Lower leg skin (tissue), 4 donors: ENCODE measurements around the gene CAMK2G. TPM values are rescaled to one million over a fixed set of nuclear protein-coding genes. Genes with fewer than 3 reads are reported as not detected.

Experiments used
- DNase-seq, 2 donors: peaks; one replicate each; pipeline ENCODE4 v3.0.0-alpha.2; 2019; ENCODE audit warnings: low spot score in 2 of 2
- H3K4me3 ChIP-seq: fragments of 200-600 bp; sonication (generic); 2 replicates; pipeline ENCODE4 v1.5.1; 2017; ENCODE audit warnings: mild to moderate bottlenecking, low read depth; ENCODE audit not compliant: poor library complexity, severe bottlenecking
- POLR2A ChIP-seq, 2 donors: fragments of 450-650 bp; IDR thresholded peaks; one replicate each; pipeline ENCODE4 v1.6.1; 2016 to 2017; ENCODE audit warnings: antibody characterized with exemption in 2 of 2, mild to moderate bottlenecking in 1 of 2, moderate library complexity in 1 of 2
- WGBS, 2 donors: methylation state at CpG; one replicate each; pipeline ENCODE4 v1.1.5; 2018; 5-methylcytosine and 5-hydroxymethylcytosine counted together
- intact Hi-C: fragments of 100-400 bp; cut with DNase I; formaldehyde crosslinking; loops from one replicate; pipeline ENCODE4 v1.15.0; 2023; ENCODE audit warnings: low total_unique reads
- total RNA-seq, 4 donors: library from RNA; depleted of rRNA; stranded (reverse); fragments of >200 nt; gene quantifications; one replicate each; pipeline ENCODE4 v1.1.0, GENCODE V29; 2016
- TF ChIP-seq, protein P1 (sequence below), 3 donors: fragments of 450-650 bp; IDR thresholded peaks; one replicate each; pipeline ENCODE4 v1.5.1; 2016; ENCODE audit warnings: antibody characterized with exemption in 3 of 3, mild to moderate bottlenecking in 3 of 3, moderate library complexity in 2 of 3

The CAMK2G gene
- total RNA-seq, 4 donors from 2014 or later: 20.0 to 27.9 (median 24.2) TPM

DNA sequence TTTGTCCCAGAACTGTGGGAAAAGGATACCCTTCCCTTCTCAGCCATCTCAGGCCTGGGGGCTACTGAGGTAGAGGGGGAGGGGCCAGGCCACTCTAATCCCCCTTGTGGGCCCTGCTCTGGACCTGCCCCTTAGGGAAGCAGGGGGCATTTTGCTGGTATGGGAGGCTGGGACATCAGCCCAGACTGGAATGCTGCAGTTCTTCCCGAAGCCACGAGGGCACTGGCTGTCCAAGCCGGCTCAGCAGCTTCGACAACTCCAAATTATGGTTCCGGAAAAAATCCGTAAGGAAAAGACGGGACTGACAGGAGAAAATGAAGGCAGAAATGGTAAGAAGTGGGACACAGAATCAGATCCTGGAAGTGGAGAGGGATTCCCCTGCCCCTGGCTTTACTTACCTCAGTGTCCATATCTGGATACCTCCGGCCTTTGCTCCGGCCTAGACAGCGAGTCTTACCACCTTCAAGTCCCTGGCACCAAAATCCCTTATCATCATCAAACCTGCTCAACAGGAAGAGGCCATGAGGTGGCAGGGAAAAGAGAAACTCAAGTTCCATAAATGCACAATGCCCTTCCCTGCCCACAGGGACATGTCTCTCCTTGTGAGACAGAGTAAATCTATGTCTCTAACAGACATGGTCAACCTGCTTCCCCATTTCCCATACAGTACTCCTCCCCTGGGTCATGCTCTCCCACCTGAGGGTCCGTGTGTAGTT, 71.9 kb downstream of the CAMK2G start:
- no peak for DNase-seq
- no peak for TF ChIP-seq POLR2A (IDR thresholded peaks at IDR 0.05)
- TF ChIP-seq, protein P1, sequence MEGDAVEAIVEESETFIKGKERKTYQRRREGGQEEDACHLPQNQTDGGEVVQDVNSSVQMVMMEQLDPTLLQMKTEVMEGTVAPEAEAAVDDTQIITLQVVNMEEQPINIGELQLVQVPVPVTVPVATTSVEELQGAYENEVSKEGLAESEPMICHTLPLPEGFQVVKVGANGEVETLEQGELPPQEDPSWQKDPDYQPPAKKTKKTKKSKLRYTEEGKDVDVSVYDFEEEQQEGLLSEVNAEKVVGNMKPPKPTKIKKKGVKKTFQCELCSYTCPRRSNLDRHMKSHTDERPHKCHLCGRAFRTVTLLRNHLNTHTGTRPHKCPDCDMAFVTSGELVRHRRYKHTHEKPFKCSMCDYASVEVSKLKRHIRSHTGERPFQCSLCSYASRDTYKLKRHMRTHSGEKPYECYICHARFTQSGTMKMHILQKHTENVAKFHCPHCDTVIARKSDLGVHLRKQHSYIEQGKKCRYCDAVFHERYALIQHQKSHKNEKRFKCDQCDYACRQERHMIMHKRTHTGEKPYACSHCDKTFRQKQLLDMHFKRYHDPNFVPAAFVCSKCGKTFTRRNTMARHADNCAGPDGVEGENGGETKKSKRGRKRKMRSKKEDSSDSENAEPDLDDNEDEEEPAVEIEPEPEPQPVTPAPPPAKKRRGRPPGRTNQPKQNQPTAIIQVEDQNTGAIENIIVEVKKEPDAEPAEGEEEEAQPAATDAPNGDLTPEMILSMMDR (IDR thresholded peaks at IDR 0.05): no peak
- WGBS, 2 donors: 63% methylated on average over 11 of the region's 11 CpGs
- H3K4me3 ChIP-seq: no peak overlapping the region
- intact Hi-C loops: no loop called here

DNA sequence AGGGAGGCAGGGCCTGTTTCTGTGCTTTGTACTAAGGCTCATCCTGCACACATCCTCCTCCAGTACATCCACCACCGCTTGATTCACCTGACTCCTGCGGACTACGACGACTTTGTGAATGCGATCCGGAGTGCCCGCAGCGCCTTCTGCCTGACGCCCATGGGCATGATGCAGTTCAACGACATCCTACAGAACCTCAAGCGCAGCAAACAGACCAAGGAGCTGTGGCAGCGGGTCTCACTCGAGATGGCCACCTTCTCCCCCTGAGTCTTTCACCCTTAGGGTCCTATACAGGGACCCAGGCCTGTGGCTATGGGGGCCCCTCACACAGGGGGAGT, 73.1 kb downstream of the CAMK2G start:
- intact Hi-C loops: no loop called here
- TF ChIP-seq POLR2A (IDR thresholded peaks at IDR 0.05): no peak
- TF ChIP-seq, protein P1 (IDR thresholded peaks at IDR 0.05): no peak
- no peak for DNase-seq
- H3K4me3 ChIP-seq: no peak overlapping the region
- WGBS, 2 donors: 89 to 92% methylated on average over 13 of the region's 13 CpGs

DNA sequence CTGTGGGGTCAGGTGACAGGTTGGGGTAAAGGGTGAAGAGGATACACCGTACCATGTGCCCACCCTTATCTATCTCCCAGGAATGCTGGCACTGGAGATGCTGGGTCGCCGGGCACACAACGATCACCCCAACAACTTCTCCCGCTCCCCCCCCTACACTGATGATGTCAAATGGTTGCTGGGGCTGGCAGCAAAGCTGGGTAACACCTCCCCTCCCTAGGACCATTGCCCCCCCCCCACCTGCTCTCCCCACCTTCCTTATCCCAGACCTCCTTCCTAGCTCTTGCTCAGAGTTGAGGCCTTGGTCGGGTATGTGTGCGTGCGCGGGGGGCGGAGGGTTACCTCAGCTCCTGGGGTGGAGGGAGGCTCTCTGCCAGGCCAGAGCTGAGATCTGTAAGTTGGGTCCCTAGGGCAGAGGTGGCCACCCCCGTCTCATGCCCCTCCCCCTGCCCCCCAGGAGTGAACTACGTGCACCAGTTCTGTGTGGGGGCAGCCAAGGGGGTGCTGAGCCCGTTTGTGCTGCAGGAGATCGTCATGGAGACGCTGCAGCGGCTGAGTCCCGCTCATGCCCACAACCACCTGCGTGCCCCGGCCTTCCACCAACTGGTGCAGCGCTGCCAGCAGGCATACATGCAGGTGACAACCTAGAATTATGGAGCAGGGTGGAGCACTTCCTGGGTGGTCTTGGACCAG, 73.6 kb downstream of the CAMK2G start:
- TF ChIP-seq, protein P1 (IDR thresholded peaks at IDR 0.05): no peak
- TF ChIP-seq POLR2A (IDR thresholded peaks at IDR 0.05): no peak
- no peak overlapping the region for H3K4me3 ChIP-seq
- WGBS, 2 donors: 83% methylated on average over 17 to 19 of the region's 20 CpGs
- DNase-seq: no peak
- intact Hi-C loops: no loop called here

DNA sequence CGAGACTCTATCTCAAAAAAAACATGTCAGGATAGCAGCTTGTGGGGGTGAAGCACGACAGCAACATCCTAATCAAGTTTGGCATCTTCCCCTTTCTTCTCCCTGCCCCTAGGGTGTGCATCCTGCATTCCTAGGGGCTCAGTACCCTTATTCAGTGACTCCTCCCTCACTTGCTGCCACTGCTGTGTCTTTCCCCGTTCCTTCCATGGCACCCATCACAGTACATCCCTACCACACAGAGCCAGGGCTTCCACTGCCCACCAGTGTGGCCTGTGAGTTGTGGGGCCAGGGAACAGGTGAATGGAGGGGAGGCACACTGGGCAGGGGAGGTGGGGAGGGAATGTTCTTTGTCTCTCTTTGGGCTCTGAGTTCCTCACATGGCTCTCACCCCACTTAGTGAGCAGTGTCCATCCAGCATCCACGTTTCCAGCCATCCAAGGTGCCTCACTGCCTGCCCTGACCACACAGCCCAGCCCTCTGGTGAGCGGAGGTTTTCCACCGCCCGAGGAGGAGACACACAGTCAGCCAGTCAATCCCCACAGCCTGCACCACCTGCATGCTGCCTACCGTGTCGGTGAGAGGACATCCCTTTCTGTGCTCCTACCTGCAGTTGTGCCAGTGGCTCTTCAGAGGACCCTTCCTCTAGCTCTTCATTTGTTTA, 74.3 kb downstream of the CAMK2G start:
- intact Hi-C loops: no loop called here
- TF ChIP-seq POLR2A (IDR thresholded peaks at IDR 0.05): no peak
- TF ChIP-seq, protein P1 (IDR thresholded peaks at IDR 0.05): no peak
- 68 to 70% methylated on average over 9 of the region's 9 CpGs for WGBS, 2 donors
- no peak overlapping the region for H3K4me3 ChIP-seq
- DNase-seq: no peak

DNA sequence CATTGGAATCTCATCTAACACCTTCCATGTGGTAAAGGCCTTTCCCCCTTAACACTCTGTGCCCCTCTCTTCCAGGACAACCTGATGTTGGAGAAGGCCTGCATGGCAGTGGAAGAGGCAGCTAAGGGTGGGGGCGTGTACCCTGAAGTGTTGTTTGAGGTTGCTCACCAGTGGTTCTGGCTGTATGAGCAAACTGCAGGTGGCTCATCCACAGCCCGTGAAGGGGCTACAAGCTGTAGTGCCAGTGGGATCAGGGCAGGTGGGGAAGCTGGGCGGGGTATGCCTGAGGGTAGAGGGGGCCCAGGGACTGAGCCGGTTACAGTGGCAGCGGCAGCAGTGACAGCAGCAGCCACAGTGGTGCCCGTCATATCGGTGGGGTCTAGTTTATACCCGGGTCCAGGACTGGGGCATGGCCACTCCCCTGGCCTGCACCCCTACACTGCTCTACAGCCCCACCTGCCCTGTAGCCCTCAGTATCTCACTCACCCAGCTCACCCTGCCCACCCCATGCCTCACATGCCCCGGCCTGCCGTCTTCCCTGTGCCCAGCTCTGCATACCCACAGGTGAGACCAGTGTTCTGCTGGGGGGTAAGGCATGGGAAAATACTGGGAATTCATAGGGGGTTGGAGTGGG, 75.3 kb downstream of the CAMK2G start:
- intact Hi-C loops: no loop called here
- no peak for DNase-seq
- no peak overlapping the region for H3K4me3 ChIP-seq
- 65 to 69% methylated on average over 9 to 10 of the region's 10 CpGs for whole genome bisulfite sequencing, 2 donors
- TF ChIP-seq, protein P1 (IDR thresholded peaks at IDR 0.05): no peak
- TF ChIP-seq POLR2A (IDR thresholded peaks at IDR 0.05): no peak
